ENCODE data around the gene USP15.
"Not testable (repeated sequence)": the region's sequence is repeated elsewhere in the genome, so short reads cannot be mapped to it uniquely, and the experiment has no call there.

The USP15 gene

GRCh38 chr12:62448436-62448835, 188.2 kb downstream of the USP15 start:
- peaks cover 4% of the 10 kb centered on the region for H3K36me3 Mint-ChIP-seq (ENCODE audit: insufficient read depth)
- peaks cover 0 to 1% of the 10 kb centered on the region in 2 donors for H3K9me3 Mint-ChIP-seq
- ATAC-seq (replicated peaks) = no peak
- H3K4me3 Mint-ChIP-seq = no peak overlapping the region
- DNase-seq = no peak
- no peak overlapping the region for H3K27ac Mint-ChIP-seq
- H3K27me3 Mint-ChIP-seq = peaks cover 10 to 11% of the 10 kb centered on the region in 2 donors
- no peaks in the 10 kb centered on the region for H3K4me1 Mint-ChIP-seq (ENCODE audit: low read depth in 2 of 2)

GRCh38 chr12:62455429-62455828, 195.2 kb downstream of the USP15 start:
- not testable (repeated sequence) for H3K9me3 Mint-ChIP-seq; H3K27ac Mint-ChIP-seq; H3K36me3 Mint-ChIP-seq (ENCODE audit: insufficient read depth); DNase-seq; ATAC-seq (replicated peaks); H3K4me1 Mint-ChIP-seq (ENCODE audit: low read depth in 2 of 2); H3K4me3 Mint-ChIP-seq
- H3K27me3 Mint-ChIP-seq = peaks cover 22 to 24% of the 10 kb centered on the region in 2 donors

- no peak for ATAC-seq (replicated peaks)
- no peak for DNase-seq
- Mint-ChIP-seq H3K4me3 (no peak overlapping the region), H3K9me3 (peaks cover 0 to 1% of the 10 kb centered on the region in 2 donors), H3K4me1 (ENCODE audit: low read depth in 2 of 2) (no peaks in the 10 kb centered on the region), H3K27ac (no peak overlapping the region), H3K36me3 (ENCODE audit: insufficient read depth) (no peaks in the 10 kb centered on the region), H3K27me3 (peaks cover 17 to 21% of the 10 kb centered on the region in 2 donors)
Observed at GRCh38 chr12:62458626-62459025, 198.4 kb downstream of the USP15 start.

GRCh38 chr12:62459976-62460375, 199.8 kb downstream of the USP15 start:
- Mint-ChIP-seq H3K27ac (no peak overlapping the region), H3K9me3 (peaks cover 0 to 3% of the 10 kb centered on the region in 2 donors), H3K4me1 (ENCODE audit: low read depth in 2 of 2) (no peaks in the 10 kb centered on the region), H3K4me3 (no peak overlapping the region), H3K27me3 (peaks cover 17 to 18% of the 10 kb centered on the region in 2 donors), H3K36me3 (ENCODE audit: insufficient read depth) (no peaks in the 10 kb centered on the region)
- no peak for ATAC-seq (replicated peaks)
- no peak for DNase-seq

GRCh38 chr12:62461171-62461837, 201.1 kb downstream of the USP15 start:
- H3K27ac Mint-ChIP-seq; DNase-seq; H3K9me3 Mint-ChIP-seq; H3K4me3 Mint-ChIP-seq; ATAC-seq (replicated peaks); H3K36me3 Mint-ChIP-seq (ENCODE audit: insufficient read depth); H3K4me1 Mint-ChIP-seq (ENCODE audit: low read depth in 2 of 2): not testable (repeated sequence)
- peaks cover 17 to 18% of the 10 kb centered on the region in 2 donors for H3K27me3 Mint-ChIP-seq

- H3K36me3 Mint-ChIP-seq (ENCODE audit: insufficient read depth); H3K27ac Mint-ChIP-seq: not testable (repeated sequence)
- peaks cover 12 to 17% of the 10 kb centered on the region in 2 donors for H3K4me1 Mint-ChIP-seq (ENCODE audit: low read depth in 2 of 2)
Observed at GRCh38 chr12:62463252-62463651, 203.0 kb downstream of the USP15 start.

More at GRCh38 chr12:62463252-62463651, 203.0 kb downstream of the USP15 start:
- peaks cover 17 to 18% of the 10 kb centered on the region in 2 donors for H3K27me3 Mint-ChIP-seq
- not testable (repeated sequence) for DNase-seq; H3K9me3 Mint-ChIP-seq; ATAC-seq (replicated peaks); H3K4me3 Mint-ChIP-seq
